GM21825 (cell line): Measurements from ENCODE around the gene HSPB7.
"Not testable (repeated sequence)": the region's sequence is repeated elsewhere in the genome, so short reads cannot be mapped to it uniquely, and the experiment has no call there.

ENCODE experiments used
- ATAC-seq: cut with Tn5 transposase; IDR thresholded peaks from one replicate; pipeline ENCODE4 v1.9.1; 2021; ENCODE audit warnings: mild to moderate bottlenecking, moderate library complexity; ENCODE audit not compliant: unreplicated experiment

HSPB7 gene

DNA sequence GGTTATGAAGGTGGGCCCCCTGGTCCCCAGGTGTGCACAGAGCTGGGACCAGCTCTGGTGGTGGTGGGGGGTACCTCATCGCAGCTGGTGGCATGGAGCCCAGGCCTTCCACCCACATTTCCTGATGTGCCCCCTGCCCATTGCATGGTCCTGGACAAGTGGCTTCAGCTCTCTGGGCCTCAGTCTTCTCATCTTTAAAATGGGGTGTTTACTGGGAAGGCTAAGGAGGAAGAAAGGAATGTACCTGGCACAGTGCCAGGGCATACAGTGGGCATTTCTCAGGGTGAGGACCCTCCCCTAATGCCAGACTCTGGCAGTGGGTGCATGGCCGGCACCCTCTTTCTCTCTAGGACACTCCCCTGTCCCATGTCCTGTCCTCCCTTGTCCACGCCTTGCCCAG, 33.2 kb upstream of the HSPB7 start:
- no peak for ATAC-seq

DNA sequence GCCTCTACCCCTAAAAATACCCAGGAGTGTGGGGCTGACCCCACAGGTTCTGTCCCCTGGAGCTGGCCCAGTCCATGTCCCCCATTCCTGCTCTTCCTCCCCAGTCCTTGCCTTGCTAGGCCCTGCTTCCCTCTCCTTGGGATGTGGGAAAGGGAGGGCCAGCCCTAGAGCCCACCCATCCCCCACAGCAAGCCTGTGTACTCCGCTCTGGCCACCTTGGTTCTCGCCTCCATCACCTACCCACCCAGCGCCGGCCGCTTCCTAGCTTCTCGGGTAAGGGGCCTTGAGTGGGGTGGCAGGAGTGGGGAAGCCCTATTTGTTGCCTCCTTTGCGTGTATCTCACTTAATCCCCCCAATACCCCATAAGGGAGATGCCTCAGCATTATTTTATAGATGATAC, 32.5 kb upstream of the HSPB7 start:
- no peak for ATAC-seq

DNA sequence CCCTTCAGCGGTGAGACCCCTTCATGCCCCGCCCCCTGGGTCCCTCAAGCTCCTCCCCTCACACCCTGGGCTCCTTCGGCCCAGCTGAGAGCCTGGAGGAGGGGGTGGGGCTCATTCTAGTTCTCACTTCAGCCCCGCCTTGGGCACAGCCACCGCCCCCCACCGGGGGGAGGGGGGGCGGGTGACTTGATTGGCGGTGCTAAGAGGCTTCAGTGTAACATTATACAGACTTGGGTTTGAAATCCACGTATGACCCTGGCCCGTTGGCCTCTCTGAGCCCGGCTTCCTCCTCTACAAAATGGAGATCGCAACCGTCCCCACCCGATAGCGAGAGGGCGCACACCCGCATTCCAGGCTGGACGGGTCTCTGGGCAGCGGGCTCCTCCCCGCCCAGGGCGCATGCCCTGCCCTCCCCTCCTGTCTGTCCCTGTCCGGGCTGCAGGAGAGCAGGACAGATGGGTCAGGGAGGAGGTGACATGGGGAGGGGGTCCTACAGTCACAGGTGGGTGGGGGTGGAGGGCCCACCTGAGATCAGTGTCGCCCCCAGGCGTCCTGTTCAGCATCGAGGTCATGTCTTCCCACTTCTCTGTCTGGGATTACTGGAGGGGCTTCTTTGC, 30.8 kb upstream of the HSPB7 start:
- ATAC-seq: no peak

DNA sequence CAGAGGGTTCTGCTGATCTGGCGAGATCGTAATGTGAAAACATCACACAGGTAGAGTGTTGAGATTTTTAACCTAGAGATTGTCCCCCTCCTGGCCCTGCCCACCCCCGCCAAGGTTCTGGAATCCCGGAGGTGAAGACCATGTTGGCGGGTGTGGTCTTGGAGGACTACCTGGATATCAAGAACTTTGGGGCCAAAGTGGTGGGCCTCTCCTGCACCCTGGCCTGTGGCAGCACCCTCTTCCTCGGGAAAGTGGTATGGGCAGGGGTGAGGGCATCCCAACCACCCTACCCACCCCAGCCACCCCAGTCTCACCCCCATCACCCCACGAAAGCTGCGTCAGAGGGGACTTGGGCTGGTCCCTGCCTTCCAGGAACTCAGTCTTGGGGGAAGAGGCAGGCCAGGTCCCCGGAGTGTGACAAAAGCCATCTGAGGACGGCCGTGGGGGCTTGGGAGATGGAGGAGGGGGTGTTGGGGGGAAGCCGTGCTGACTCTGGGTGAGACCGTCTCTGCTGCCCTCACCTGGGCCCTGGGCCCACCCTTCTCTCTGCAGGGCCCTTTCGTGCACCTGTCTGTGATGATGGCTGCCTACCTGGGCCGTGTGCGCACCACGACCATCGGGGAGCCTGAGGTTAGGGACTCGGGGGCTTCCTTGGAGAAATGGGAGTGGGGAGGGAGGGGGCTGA, 30.1 kb upstream of the HSPB7 start:
- ATAC-seq: no peak

DNA sequence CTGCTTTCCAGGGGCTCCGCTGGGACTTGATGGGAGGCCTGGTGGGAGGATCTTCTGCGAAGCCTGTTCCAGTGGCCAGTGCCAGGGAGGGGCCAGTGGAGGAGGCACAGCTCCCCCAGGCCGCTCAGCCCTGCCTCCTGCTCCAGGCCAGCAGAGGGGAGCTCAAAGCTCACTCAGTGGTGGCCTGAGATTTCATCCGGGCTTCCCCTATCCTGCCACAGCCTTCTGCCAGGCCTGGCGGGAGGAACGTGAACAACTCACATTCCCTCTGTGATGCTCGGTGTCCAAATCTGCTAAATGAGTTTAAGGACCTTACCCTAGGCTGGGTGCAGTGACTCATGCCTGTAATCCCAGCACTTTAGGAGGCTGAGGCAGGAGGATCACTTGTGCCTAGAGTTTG, 29.0 kb upstream of the HSPB7 start:
- ATAC-seq: no peak

DNA sequence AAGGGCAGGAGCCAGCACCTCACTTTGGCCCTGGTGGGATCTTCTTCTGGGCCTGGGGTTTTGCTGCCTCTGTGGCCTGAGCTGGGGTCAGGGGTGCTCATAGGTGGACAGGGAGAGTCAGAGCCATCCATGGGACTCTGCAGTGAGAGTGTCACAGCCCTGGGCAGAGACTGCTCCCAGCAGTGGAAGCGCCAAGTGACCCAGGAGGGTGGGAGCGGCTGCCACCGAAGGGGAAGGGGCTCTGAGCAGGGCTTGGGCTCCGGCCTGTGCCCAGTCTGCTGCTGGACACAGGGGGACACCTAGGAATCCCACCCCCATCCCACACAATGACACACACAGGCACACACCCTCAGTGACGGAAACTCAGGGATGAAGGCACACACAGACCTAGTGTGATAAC, 26.1 kb upstream of the HSPB7 start:
- ATAC-seq: no peak

DNA sequence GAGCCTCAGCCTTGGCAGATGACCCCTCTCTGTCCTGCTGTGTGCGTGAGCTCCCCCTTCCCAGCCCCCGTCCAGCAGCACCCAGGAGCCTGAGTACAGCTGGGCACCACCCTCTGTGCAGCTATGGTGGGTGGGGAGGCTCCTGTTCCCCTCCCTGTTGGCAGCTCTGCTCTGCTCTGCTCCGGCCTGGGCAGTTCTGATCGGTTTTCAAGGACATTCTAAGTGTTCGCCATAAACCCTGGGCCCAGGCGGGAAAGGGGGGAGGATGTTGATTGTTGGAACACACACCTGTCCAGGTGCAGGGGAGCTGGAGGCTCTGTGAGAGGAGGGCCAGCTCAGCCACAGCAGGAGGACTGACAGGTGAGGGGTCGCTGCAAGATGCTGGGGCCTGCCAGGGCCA, 25.7 kb upstream of the HSPB7 start, which contains the start of gene CLCNKB:
Gene CLCNKB (plus strand): TSS at position 262 of the 400 bp plus-strand sequence. CDS start 711 bp downstream, outside the sequence.
- ATAC-seq: no peak

DNA sequence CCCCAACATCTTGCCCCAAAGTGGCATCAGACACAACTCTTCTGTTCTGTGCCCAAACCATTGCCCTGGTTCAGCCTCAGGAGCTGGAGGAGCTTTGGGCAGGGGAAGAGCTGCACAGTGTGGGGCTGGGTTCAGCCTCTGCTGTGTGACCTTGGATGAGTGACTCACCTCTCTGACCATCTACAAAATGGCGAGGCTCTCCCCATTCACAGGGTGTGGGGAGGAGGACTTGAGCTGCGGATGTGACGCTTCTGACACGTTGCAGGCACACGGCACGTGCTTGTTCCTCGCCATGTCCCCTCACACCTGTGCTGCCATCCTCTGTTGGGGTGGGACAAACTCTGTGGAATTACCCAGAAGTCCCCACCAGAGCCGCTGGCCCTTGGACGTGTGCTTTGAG, 24.8 kb upstream of the HSPB7 start:
- ATAC-seq: not testable (repeated sequence)

DNA sequence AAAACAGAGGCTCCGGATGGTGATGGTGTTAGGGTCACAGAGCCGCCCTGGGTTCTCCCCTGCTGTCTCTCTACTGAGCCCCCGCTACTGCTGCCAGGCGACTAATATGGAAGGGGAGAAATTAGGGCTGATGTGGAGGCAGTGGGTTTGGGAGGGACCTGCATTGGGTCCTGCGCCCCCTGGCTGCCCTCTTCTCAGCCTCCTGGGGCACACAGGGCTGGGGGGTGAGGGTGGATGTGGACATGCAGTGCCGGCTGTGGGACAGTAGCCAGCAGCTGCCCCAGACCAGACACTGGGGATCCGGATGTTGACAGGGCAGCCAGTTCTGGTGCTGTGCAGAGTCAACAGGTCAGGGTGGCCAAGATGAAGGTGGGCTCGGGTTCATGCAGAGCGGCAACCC, 24.3 kb upstream of the HSPB7 start:
- no peak for ATAC-seq

DNA sequence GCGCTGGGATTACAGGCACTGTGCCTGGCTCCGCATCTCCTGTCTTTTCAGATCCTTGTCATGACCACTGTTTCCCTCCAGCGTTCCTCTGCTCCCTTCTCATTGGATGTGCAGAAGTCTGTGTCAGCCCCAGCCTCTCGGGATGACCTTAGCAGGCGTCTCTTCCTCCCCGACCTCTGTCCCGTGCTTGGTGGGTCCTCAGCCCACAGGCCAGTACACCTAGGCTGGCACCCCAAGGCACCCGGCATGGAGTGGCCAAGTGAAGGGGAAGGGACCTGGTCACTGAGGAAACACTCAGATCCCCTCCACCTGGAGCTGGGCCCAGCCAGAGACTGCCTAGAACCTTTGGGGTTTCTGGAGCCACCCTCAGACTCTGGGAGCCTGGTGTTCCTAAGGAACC, 23.4 kb upstream of the HSPB7 start:
- ATAC-seq: no peak

DNA sequence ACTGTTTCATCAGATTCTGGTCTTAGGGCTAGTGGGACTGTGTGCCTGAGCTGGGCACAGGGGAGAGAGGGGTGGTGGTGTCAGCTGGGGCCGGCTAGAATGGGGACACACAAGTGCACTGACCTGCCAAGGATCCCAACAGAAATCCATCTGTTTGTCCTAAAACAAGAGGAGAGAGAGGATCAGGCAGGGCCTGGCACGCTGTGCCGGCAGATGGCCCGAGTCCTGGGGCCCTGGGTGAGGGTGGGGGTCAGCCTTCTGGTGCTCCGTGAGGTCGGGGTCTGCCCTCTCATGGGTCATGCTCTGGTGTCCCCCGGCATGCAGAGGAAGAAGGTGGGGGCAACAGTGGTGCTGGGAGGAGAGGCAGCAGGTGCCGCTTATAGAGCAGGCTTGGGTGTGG, 22.0 kb upstream of the HSPB7 start:
- ATAC-seq: not testable (repeated sequence)

DNA sequence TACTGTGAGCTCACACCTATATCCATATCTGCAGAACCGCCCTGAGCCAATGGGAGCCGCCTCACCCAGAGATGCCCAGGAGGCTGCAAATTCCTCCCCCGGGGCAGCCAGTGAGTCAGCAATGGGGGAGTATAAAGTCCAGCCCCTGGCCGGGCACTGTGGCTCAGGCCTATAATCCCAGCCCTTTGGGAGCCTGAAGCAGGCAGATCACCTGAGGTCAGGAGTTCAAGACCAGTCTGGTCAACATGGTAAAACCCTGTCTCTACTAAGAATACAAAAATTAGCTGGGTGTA, 20.7 kb upstream of the HSPB7 start:
- ATAC-seq: no peak

DNA sequence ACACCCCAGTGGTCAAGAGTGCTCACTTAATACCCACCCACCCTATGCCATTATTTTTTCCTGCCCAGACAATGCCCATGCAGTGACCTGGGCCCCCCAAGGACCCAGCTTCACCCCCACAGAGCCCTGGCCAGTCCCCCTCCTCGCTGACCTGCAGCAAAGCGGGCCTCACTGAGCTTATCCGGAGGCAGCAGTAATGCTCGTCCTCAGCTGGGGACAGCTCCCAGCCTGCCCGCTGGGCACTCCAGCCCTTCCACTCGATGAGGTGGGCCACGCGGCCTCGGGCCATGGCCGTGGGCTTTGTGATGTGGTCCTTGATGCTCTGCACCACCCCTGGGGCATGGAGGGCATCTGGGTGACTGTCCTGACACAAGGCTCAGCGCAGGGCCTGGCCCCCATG, 18.6 kb upstream of the HSPB7 start:
- not testable (repeated sequence) for ATAC-seq

DNA sequence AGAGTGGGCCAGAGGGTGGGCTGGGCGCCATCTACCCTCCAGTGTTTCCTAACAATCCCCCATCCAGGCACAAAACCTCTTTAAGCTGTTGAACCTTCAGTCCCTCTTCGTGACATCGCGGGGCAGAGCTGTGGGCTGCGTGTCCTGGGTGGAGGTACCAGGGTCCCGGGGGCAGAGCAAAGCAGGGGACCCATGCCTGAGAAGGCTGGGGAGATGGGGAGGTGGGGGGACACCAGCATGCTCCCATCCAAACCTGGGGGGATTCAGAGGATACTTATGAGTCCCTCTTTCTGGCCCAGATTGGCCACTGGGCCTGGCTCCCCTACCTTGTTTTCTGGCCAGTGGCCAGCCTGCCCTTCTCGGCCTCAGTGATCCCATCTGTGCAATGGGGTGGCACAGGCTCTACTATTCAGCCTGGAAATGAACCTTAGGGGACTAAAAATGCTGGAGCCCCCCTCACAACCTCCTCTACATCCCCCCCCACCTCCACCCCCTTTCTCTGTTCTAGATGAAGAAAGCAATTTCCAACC, 15.3 kb upstream of the HSPB7 start:
- ATAC-seq: not testable (repeated sequence)

DNA sequence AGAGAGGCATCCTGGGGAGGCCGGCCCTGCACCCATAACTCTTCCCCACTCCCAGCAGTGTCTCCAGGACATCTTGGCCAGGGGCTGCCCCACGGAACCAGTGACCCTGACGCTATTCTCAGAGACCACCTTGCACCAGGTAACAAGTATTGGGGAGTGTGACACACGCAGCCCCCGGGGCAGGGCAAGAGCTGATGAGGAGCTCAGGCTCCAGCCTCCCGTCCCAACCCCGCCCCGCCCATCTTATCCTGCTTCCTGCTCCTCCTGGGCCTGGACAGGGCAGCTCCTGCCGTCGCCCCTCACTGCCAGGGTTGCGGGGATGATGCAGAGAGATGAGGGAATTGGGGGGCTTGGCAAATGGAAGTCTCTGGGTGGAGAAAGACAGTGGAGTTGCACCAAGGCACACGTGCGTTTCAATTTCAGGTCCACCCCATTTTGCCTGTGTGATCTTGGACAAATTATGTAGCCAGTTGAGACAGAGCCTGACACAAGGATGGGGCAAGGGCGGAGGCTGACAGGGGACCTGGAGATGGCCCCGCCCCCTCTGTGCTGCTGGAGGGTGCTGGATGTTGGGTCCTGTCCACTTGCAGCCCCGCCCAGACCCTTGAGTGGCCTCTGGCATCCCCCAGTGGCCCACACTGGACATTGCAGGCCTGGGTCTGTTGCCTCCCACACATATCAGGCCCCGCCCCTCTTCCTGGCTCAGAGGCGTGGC, 14.7 kb upstream of the HSPB7 start:
- peak; percentile 57 for ATAC-seq

DNA sequence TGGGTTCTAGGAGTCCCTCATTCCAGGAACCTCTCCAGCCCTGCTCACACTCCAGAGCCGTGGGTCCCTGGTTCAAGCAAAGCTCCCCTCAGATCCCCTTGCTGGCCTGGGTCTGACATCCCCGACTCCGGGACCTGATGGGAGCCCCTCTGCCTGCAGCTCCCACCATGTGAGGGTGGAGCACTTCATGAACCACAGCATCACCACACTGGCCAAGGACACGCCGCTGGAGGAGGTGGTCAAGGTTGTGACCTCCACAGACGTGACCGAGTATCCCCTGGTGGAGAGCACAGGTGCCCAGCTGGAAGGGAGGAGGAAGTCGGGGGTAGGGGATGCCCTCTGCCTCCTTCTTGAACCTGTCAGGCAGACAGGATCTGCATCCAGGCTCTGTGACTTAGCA, 13.7 kb upstream of the HSPB7 start:
- ATAC-seq: no peak

DNA sequence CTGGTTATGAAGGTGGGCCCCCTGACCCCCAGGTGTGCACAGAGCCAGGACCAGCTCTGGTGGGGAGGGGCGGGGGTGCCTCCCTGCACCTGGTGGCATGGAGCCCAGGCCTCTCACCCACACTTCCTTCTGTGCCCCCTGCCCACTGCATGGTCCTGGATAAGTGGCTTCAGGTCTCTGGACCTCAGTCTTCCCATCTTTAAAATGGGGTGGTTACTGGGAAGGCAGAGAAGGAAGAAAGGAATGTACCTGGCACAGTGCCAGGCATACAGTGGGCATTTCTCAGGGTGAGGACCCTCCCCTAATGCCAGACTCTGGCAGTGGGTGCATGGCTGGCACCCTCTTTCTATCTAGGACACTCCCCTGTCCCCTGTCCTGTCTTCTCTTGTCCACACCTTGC, 11.4 kb upstream of the HSPB7 start:
- ATAC-seq: no peak

DNA sequence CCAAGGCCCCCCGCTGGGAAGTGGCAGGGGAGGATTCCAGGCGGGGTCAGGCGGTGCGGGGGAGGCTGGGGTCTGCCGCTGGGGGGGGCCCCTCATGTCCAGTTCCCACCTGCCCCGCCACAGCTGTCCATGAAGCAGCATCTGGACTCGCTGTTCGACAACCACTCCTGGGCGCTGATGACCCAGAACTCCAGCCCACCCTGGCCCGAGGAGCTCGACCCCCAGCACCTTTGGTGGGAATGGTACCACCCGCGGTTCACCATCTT, 11.1 kb upstream of the HSPB7 start:
- ATAC-seq: not testable (repeated sequence)

DNA sequence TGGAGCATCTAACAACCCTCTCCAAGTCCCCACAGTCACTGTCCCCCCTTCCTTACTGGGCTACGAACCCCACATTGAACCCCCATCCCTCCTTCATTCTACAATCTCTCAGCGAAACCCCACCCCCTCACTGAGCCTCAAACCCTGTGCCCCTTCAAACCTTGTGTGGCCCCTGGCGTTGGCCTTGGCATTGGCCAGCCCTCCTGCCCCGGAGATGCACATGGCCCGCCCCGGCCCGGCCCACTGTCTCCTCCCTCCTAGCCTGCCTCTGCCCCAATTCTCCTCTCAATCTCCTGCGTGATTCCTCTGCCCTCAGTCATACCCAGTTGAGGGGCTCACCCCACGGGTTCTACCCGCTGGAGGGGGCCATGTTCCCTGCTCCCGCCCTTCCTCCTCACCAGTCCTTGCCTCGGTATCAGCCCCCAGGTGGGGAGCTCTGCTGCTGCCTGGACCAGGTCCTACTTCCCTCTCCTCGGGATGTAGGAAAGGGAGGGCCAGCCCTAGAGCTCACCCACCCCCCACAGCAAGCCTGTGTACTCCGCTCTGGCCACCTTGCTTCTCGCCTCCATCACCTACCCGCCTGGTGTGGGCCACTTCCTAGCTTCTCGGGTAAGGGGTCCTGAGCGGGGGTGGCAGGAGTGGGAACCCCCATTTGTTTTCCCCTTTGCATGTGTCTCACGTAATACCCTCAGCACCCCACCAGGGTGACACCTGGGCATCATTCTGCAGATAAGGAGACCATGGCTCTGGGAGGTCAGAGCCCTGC, 10.6 kb upstream of the HSPB7 start:
- ATAC-seq: no peak

DNA sequence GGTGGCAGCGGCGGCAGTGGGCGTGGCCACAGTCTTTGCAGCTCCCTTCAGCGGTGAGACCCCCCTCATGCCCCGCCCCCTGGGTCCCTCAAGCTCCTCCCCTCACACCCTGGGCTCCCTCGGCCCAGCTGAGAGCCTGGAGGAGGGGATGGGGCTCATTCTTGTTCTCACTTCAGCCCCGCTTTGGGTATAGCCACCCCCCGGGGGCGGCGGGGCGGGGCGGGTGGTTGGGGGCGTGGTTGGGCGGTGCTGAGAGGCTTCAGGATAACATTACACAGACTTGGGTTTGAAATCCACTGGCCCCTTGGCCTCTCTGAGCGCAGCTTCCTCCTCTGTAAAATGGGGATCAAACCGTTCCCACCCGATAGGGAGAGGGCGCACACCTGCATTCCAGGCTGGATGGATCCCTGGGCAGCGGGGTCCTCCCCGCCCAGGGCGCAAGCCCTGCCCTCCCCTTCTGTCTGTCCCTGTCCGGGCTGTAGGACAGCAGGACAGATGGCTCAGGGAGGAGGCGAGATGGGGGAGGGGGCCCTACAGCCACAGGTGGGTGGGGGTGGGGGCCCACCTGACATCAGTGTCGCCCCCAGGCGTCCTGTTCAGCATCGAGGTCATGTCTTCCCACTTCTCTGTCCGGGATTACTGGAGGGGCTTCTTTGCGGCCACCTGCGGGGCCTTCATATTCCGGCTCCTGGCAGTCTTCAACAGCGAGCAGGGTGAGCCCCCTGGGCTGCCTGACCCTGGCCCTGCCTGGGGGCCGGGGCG, 9.1 kb upstream of the HSPB7 start:
- no peak for ATAC-seq

DNA sequence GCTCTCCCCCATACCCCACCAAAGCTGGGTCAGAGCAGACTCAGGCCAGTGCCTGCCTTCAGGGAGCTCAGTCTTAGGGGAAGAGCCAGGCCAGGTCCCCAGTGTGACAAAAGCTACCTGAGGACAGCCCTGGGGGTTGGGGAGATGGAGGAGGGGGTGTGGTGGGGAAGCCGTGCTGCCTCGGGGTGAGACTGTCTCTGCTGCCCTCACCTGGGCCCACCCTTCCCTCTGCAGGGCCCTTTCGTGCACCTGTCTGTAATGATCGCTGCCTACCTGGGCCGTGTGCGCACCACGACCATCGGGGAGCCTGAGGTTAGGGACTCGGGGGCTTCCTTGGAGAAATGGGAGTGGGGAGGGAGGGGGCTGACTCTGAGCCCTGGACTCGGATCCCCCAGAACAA, 8.5 kb upstream of the HSPB7 start:
- not testable (repeated sequence) for ATAC-seq
